Neural cell (in vitro differentiated cells): ENCODE data around the gene DNAH1.

Experiments used
- EP300 ChIP-seq: fragments of 450-650 bp; conservative IDR thresholded peaks from 2 replicates; pipeline ENCODE4 v1.6.1; 2014; ENCODE audit warnings: antibody characterized with exemption, mild to moderate bottlenecking, moderate library complexity; ENCODE audit not compliant: poor library complexity, severe bottlenecking
- MXI1 ChIP-seq: fragments of 450-650 bp; conservative IDR thresholded peaks from 2 replicates; pipeline ENCODE4 v1.6.1; 2014; ENCODE audit warnings: antibody characterized with exemption, mild to moderate bottlenecking; ENCODE audit not compliant: poor library complexity, severe bottlenecking
- POLR2AphosphoS5 ChIP-seq: IDR thresholded peaks from 2 replicates; pipeline ENCODE4 v1.6.1; 2012
- RAD21 ChIP-seq: fragments of 450-650 bp; conservative IDR thresholded peaks from 2 replicates; pipeline ENCODE4 v1.6.1; 2014; ENCODE audit warnings: antibody characterized with exemption, mild to moderate bottlenecking, moderate library complexity
- SMC3 ChIP-seq: fragments of 450-650 bp; conservative IDR thresholded peaks from 2 replicates; pipeline ENCODE4 v1.6.1; 2014; ENCODE audit warnings: antibody characterized with exemption, mild to moderate bottlenecking, moderate library complexity; ENCODE audit not compliant: poor library complexity
- TAF1 ChIP-seq: IDR thresholded peaks from 2 replicates; pipeline ENCODE4 v1.6.1; 2012; ENCODE audit warnings: low read depth
- TF ChIP-seq, protein P1 (sequence below): fragments of 450-650 bp; IDR thresholded peaks from 2 replicates; pipeline ENCODE4 v1.5.1; 2014; ENCODE audit warnings: antibody characterized with exemption, mild to moderate bottlenecking, moderate library complexity; ENCODE audit not compliant: poor library complexity, severe bottlenecking

DNA sequence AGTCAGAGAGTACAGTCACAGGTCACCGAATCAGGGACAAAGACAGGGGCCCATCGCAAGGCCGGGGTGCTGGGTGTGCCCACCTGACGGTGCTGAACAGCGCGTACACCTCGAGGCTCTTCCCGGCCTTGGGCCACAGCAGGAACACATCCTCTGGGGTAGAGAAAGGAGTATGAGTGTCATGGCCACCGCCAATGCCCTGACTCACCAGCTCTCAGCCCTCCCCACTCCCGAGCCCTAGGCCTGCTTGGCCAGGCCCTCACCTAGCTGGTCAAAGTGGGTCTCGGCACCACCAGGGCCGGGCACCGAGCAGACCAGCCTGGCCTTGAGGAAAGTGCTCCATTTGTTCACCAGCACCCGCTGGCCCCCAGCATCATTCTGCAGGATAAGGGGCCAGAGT lies 124.6 kb downstream of the DNAH1 start:
- TF ChIP-seq, protein P1, sequence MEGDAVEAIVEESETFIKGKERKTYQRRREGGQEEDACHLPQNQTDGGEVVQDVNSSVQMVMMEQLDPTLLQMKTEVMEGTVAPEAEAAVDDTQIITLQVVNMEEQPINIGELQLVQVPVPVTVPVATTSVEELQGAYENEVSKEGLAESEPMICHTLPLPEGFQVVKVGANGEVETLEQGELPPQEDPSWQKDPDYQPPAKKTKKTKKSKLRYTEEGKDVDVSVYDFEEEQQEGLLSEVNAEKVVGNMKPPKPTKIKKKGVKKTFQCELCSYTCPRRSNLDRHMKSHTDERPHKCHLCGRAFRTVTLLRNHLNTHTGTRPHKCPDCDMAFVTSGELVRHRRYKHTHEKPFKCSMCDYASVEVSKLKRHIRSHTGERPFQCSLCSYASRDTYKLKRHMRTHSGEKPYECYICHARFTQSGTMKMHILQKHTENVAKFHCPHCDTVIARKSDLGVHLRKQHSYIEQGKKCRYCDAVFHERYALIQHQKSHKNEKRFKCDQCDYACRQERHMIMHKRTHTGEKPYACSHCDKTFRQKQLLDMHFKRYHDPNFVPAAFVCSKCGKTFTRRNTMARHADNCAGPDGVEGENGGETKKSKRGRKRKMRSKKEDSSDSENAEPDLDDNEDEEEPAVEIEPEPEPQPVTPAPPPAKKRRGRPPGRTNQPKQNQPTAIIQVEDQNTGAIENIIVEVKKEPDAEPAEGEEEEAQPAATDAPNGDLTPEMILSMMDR, result no peak
- TF ChIP-seq POLR2AphosphoS5, result no peak
- no peak for TF ChIP-seq SMC3
- no peak for TF ChIP-seq TAF1
- TF ChIP-seq EP300, result no peak
- no peak for TF ChIP-seq RAD21
- no peak for TF ChIP-seq MXI1
